ENCODE data around the gene CPVL.
"Not testable (repeated sequence)": the region's sequence is repeated elsewhere in the genome, so short reads cannot be mapped to it uniquely, and the experiment has no call there.

The CPVL gene

GRCh38 chr7:29100924-29101323, 45.4 kb downstream of the CPVL start:
- no peak overlapping the region for H3K18ac ChIP-seq (ENCODE audit: low read length)
- H3K9ac ChIP-seq (ENCODE audit: low read length), result no peak overlapping the region
- no peaks in the 10 kb centered on the region for H3K79me2 ChIP-seq (ENCODE audit: control insufficient read depth, insufficient read depth, low read length)
- no peak overlapping the region for H2BK120ac ChIP-seq (ENCODE audit: low read depth, low read length)
- DNase-seq, result no peak
- H4K5ac ChIP-seq (ENCODE audit: low read length), result no peak overlapping the region
- H3K4me1 ChIP-seq (ENCODE audit: control insufficient read depth, low read depth, low read length), result no peaks in the 10 kb centered on the region
- H2BK5ac ChIP-seq (ENCODE audit: low read length), result no peak overlapping the region
- no peak overlapping the region for H4K8ac ChIP-seq (ENCODE audit: low read depth, low read length)
- H3K79me1 ChIP-seq (ENCODE audit: low read length), result no peaks in the 10 kb centered on the region
- no peak overlapping the region for H3K4me3 ChIP-seq (ENCODE audit: low read length)
- H3K56ac ChIP-seq (ENCODE audit: low read length), result no peak overlapping the region
- H3K27me3 ChIP-seq (ENCODE audit: insufficient read depth, low read length, poor library complexity), result no peaks in the 10 kb centered on the region
- no peak overlapping the region for H3K4ac ChIP-seq (ENCODE audit: low read depth, low read length)
- no peaks in the 10 kb centered on the region for H3K36me3 ChIP-seq (ENCODE audit: control insufficient read depth, insufficient read depth, low read length)
- no peak overlapping the region for H3K4me2 ChIP-seq (ENCODE audit: low read length)
- H2BK15ac ChIP-seq (replicated peaks; ENCODE audit: low read depth), result no peak overlapping the region
- H3K23ac ChIP-seq (ENCODE audit: low read length), result no peak overlapping the region
- no peak overlapping the region for H2AK5ac ChIP-seq (ENCODE audit: low read length)
- H3K27ac ChIP-seq (ENCODE audit: low read depth, low read length), result no peak overlapping the region
- WGBS (ENCODE audit: extremely low coverage, insufficient coverage, low lambda C conversion rate), result no CpG with 5 or more reads among the region's 1 CpG

- H3K79me2 ChIP-seq (ENCODE audit: control insufficient read depth, insufficient read depth, low read length), result no peaks in the 10 kb centered on the region
- no peak overlapping the region for H4K8ac ChIP-seq (ENCODE audit: low read depth, low read length)
- no peak overlapping the region for H2AK5ac ChIP-seq (ENCODE audit: low read length)
- no peak overlapping the region for H3K9ac ChIP-seq (ENCODE audit: low read length)
- H3K27ac ChIP-seq (ENCODE audit: low read depth, low read length), result no peak overlapping the region
- no peak overlapping the region for H3K4me2 ChIP-seq (ENCODE audit: low read length)
- H3K56ac ChIP-seq (ENCODE audit: low read length), result no peak overlapping the region
- H3K4ac ChIP-seq (ENCODE audit: low read depth, low read length), result no peak overlapping the region
- H3K36me3 ChIP-seq (ENCODE audit: control insufficient read depth, insufficient read depth, low read length), result no peaks in the 10 kb centered on the region
- H2BK5ac ChIP-seq (ENCODE audit: low read length), result no peak overlapping the region
- H3K27me3 ChIP-seq (ENCODE audit: insufficient read depth, low read length, poor library complexity), result no peaks in the 10 kb centered on the region
- no peak overlapping the region for H3K23ac ChIP-seq (ENCODE audit: low read length)
- H3K18ac ChIP-seq (ENCODE audit: low read length), result no peak overlapping the region
- H3K4me1 ChIP-seq (ENCODE audit: control insufficient read depth, low read depth, low read length), result no peaks in the 10 kb centered on the region
- DNase-seq, result no peak
- H2BK120ac ChIP-seq (ENCODE audit: low read depth, low read length), result no peak overlapping the region
- H4K5ac ChIP-seq (ENCODE audit: low read length), result no peak overlapping the region
- H3K4me3 ChIP-seq (ENCODE audit: low read length), result no peak overlapping the region
- H3K79me1 ChIP-seq (ENCODE audit: low read length), result no peaks in the 10 kb centered on the region
- H2BK15ac ChIP-seq (replicated peaks; ENCODE audit: low read depth), result no peak overlapping the region
- WGBS (ENCODE audit: extremely low coverage, insufficient coverage, low lambda C conversion rate), result no CpG with 5 or more reads among the region's 5 CpGs
These were observed 46.2 kb downstream of the CPVL start for GRCh38 chr7:29099896-29100847.

GRCh38 chr7:29096446-29096730, 49.9 kb downstream of the CPVL start:
- H3K4me3 ChIP-seq (ENCODE audit: low read length), result no peak overlapping the region
- H3K4me2 ChIP-seq (ENCODE audit: low read length), result no peak overlapping the region
- no peak overlapping the region for H3K56ac ChIP-seq (ENCODE audit: low read length)
- no peak overlapping the region for H4K8ac ChIP-seq (ENCODE audit: low read depth, low read length)
- DNase-seq, result no peak
- no peaks in the 10 kb centered on the region for H3K27me3 ChIP-seq (ENCODE audit: insufficient read depth, low read length, poor library complexity)
- no CpG with 5 or more reads among the region's 5 CpGs for WGBS (ENCODE audit: extremely low coverage, insufficient coverage, low lambda C conversion rate)
- no peak overlapping the region for H4K5ac ChIP-seq (ENCODE audit: low read length)
- no peak overlapping the region for H3K9ac ChIP-seq (ENCODE audit: low read length)
- H3K4ac ChIP-seq (ENCODE audit: low read depth, low read length), result no peak overlapping the region
- H3K23ac ChIP-seq (ENCODE audit: low read length), result no peak overlapping the region
- H2BK5ac ChIP-seq (ENCODE audit: low read length), result no peak overlapping the region
- no peak overlapping the region for H2BK120ac ChIP-seq (ENCODE audit: low read depth, low read length)
- H3K79me1 ChIP-seq (ENCODE audit: low read length), result no peaks in the 10 kb centered on the region
- H3K27ac ChIP-seq (ENCODE audit: low read depth, low read length), result no peak overlapping the region
- no peak overlapping the region for H2AK5ac ChIP-seq (ENCODE audit: low read length)
- no peaks in the 10 kb centered on the region for H3K4me1 ChIP-seq (ENCODE audit: control insufficient read depth, low read depth, low read length)
- H3K79me2 ChIP-seq (ENCODE audit: control insufficient read depth, insufficient read depth, low read length), result no peaks in the 10 kb centered on the region
- no peak overlapping the region for H3K18ac ChIP-seq (ENCODE audit: low read length)
- H2BK15ac ChIP-seq (replicated peaks; ENCODE audit: low read depth), result no peak overlapping the region
- H3K36me3 ChIP-seq (ENCODE audit: control insufficient read depth, insufficient read depth, low read length), result no peaks in the 10 kb centered on the region

GRCh38 chr7:29095631-29096445, 50.5 kb downstream of the CPVL start:
- Histone ChIP-seq H2AK5ac (ENCODE audit: low read length) (no peak overlapping the region), H3K4me1 (ENCODE audit: control insufficient read depth, low read depth, low read length) (no peaks in the 10 kb centered on the region), H3K79me2 (ENCODE audit: control insufficient read depth, insufficient read depth, low read length) (no peaks in the 10 kb centered on the region), H3K4me3 (ENCODE audit: low read length) (no peak overlapping the region), H3K23ac (ENCODE audit: low read length) (no peak overlapping the region), H3K36me3 (ENCODE audit: control insufficient read depth, insufficient read depth, low read length) (no peaks in the 10 kb centered on the region), H3K56ac (ENCODE audit: low read length) (no peak overlapping the region), H3K4me2 (ENCODE audit: low read length) (no peak overlapping the region), H3K79me1 (ENCODE audit: low read length) (no peaks in the 10 kb centered on the region), H2BK5ac (ENCODE audit: low read length) (no peak overlapping the region), H2BK120ac (ENCODE audit: low read depth, low read length) (no peak overlapping the region), H3K4ac (ENCODE audit: low read depth, low read length) (no peak overlapping the region), H3K27me3 (ENCODE audit: insufficient read depth, low read length, poor library complexity) (no peaks in the 10 kb centered on the region), H3K18ac (ENCODE audit: low read length) (no peak overlapping the region), H4K5ac (ENCODE audit: low read length) (no peak overlapping the region), H3K27ac (ENCODE audit: low read depth, low read length) (no peak overlapping the region), H4K8ac (ENCODE audit: low read depth, low read length) (no peak overlapping the region), H2BK15ac (replicated peaks; ENCODE audit: low read depth) (no peak overlapping the region), H3K9ac (ENCODE audit: low read length) (no peak overlapping the region)
- WGBS (ENCODE audit: extremely low coverage, insufficient coverage, low lambda C conversion rate), result no CpG with 5 or more reads among the region's 8 CpGs
- no peak for DNase-seq

GRCh38 chr7:29093091-29093490, 53.2 kb downstream of the CPVL start:
- not testable (repeated sequence) for H3K27me3 ChIP-seq (ENCODE audit: insufficient read depth, low read length, poor library complexity); H2BK5ac ChIP-seq (ENCODE audit: low read length); H3K79me2 ChIP-seq (ENCODE audit: control insufficient read depth, insufficient read depth, low read length); H3K4ac ChIP-seq (ENCODE audit: low read depth, low read length); H3K79me1 ChIP-seq (ENCODE audit: low read length); H3K56ac ChIP-seq (ENCODE audit: low read length); H2BK120ac ChIP-seq (ENCODE audit: low read depth, low read length); H2AK5ac ChIP-seq (ENCODE audit: low read length); H3K9ac ChIP-seq (ENCODE audit: low read length); H2BK15ac ChIP-seq (replicated peaks; ENCODE audit: low read depth); H3K4me1 ChIP-seq (ENCODE audit: control insufficient read depth, low read depth, low read length); H4K5ac ChIP-seq (ENCODE audit: low read length); H3K4me2 ChIP-seq (ENCODE audit: low read length); H3K27ac ChIP-seq (ENCODE audit: low read depth, low read length); H4K8ac ChIP-seq (ENCODE audit: low read depth, low read length); H3K4me3 ChIP-seq (ENCODE audit: low read length); H3K23ac ChIP-seq (ENCODE audit: low read length); H3K18ac ChIP-seq (ENCODE audit: low read length); H3K36me3 ChIP-seq (ENCODE audit: control insufficient read depth, insufficient read depth, low read length)
- DNase-seq, result peak; percentile 49
- WGBS (ENCODE audit: extremely low coverage, insufficient coverage, low lambda C conversion rate), result no CpG with 5 or more reads among the region's 11 CpGs

All from mesendoderm (in vitro differentiated cells).